Vagina (tissue), 2 donors: ENCODE measurements around the gene OLFM1.

ENCODE experiments used
- POLR2A ChIP-seq, 2 donors: fragments of 450-650 bp; IDR thresholded peaks; one replicate each; pipeline ENCODE4 v1.6.1; 2017; ENCODE audit warnings: antibody characterized with exemption in 2 of 2, mild to moderate bottlenecking in 2 of 2, moderate library complexity in 2 of 2
- POLR2AphosphoS5 ChIP-seq, 2 donors: sonication (generic); formaldehyde crosslinking; IDR thresholded peaks; one replicate each; pipeline ENCODE4 v1.9.0; 2017; ENCODE audit warnings: antibody characterized with exemption in 2 of 2, mild to moderate bottlenecking in 2 of 2, low read depth in 1 of 2; ENCODE audit not compliant: insufficient read depth in 1 of 2
- TF ChIP-seq, protein P1 (sequence below), 3 experiments: fragments of 450-650 bp in 2 of 3; fragments of 200-600 bp in 1 of 3; sonication (generic) in 1 of 3; IDR thresholded peaks; one replicate each; pipeline ENCODE4 v1.5.1; 2017 to 2019; ENCODE audit warnings: antibody characterized with exemption in 3 of 3, mild to moderate bottlenecking in 2 of 3, moderate library complexity in 2 of 3

DNA sequence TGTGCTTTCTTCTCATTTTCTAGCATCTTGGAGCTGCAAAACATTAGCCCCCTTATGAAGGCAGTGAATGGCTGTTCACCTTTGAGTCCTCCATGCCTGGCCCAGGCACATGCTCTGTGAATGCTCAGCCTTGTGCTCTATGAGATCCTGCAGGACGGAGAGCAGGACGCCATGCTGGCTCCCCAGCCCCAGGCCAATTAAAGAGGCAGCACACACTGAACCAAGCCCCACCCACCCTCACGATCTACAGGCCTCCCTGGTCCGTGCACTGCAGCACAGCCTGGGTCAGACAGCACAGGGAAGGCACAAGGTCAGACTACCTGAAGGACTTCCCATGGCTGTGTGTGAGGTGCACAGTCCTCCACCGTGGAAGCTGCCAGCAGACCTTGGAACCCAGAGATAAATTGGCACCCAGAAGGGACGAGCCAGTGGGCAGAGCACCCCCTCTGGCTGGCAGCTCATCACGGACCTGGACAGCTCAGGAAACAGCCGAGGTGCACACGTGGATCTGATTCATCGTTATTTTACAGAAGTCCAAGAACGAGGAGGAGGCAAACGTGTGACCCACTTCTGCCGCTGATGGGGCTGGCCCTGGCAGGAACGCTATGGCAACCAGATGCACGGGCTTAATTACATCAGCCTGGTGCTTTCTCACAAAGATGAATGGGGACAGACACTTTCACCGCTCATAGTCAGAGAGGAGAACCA is 59.5 kb downstream of the OLFM1 start:
- TF ChIP-seq, protein P1, sequence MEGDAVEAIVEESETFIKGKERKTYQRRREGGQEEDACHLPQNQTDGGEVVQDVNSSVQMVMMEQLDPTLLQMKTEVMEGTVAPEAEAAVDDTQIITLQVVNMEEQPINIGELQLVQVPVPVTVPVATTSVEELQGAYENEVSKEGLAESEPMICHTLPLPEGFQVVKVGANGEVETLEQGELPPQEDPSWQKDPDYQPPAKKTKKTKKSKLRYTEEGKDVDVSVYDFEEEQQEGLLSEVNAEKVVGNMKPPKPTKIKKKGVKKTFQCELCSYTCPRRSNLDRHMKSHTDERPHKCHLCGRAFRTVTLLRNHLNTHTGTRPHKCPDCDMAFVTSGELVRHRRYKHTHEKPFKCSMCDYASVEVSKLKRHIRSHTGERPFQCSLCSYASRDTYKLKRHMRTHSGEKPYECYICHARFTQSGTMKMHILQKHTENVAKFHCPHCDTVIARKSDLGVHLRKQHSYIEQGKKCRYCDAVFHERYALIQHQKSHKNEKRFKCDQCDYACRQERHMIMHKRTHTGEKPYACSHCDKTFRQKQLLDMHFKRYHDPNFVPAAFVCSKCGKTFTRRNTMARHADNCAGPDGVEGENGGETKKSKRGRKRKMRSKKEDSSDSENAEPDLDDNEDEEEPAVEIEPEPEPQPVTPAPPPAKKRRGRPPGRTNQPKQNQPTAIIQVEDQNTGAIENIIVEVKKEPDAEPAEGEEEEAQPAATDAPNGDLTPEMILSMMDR (IDR thresholded peaks at IDR 0.05): no peak
- no peak for TF ChIP-seq POLR2A (IDR thresholded peaks at IDR 0.05)
- TF ChIP-seq POLR2AphosphoS5 (IDR thresholded peaks at IDR 0.05; ENCODE audit: insufficient read depth in 1 of 2, low read depth in 1 of 2): no peak
